GM12875 (cell line): ENCODE data around the gene ZMYND12.

Experiments used
- H3K4me3 ChIP-seq: one replicate; pipeline ENCODE4 v1.5.1; 2011; ENCODE audit warnings: low read depth, low read length, control low read depth
- CTCF ChIP-seq: IDR thresholded peaks from 2 replicates; pipeline ENCODE4 v1.5.1; 2011; ENCODE audit warnings: low read depth, mild to moderate bottlenecking, control low read depth, inconsistent platforms, low read length, moderate library complexity, borderline replicate concordance; ENCODE audit not compliant: insufficient read depth

The ZMYND12 gene

GRCh38 chr1:42419126-42419821 is 36.5 kb downstream of the ZMYND12 start:
- H3K4me3 ChIP-seq, result no peak overlapping the region
- no peak for TF ChIP-seq CTCF

GRCh38 chr1:42418516-42418915 is 37.3 kb downstream of the ZMYND12 start:
- TF ChIP-seq CTCF, result no peak
- H3K4me3 ChIP-seq, result no peak overlapping the region

- H3K4me3 ChIP-seq, result no peak overlapping the region
- no peak for TF ChIP-seq CTCF
Observed at GRCh38 chr1:42417166-42417565, 38.7 kb downstream of the ZMYND12 start.

GRCh38 chr1:42414551-42415496 is 41.0 kb downstream of the ZMYND12 start:
- no peak for TF ChIP-seq CTCF
- no peak overlapping the region for H3K4me3 ChIP-seq

- no peak for TF ChIP-seq CTCF
- no peak overlapping the region for H3K4me3 ChIP-seq
Observed at GRCh38 chr1:42403880-42404400, 51.9 kb downstream of the ZMYND12 start.

- TF ChIP-seq CTCF, result no peak
- H3K4me3 ChIP-seq, result no peak overlapping the region
Observed at GRCh38 chr1:42399315-42400100, 56.3 kb downstream of the ZMYND12 start.
